Endothelial cell (in vitro differentiated cells): ENCODE results near the gene DYRK1A. TPM values are rescaled to one million over a fixed set of nuclear protein-coding genes. Genes with fewer than 3 reads are reported as not detected.

Experiments
- DNase-seq: peaks from one replicate; pipeline ENCODE4 v3.0.0; 2021; ENCODE audit warnings: low spot score
- H3K27ac Mint-ChIP-seq: one replicate; pipeline ENCODE4 v1.8.0; 2021; ENCODE audit warnings: mixed read lengths, inconsistent platforms; ENCODE audit not compliant: unreplicated experiment
- H3K27me3 Mint-ChIP-seq: one replicate; pipeline ENCODE4 v1.8.0; 2021; ENCODE audit warnings: mild to moderate bottlenecking, moderate library complexity, mixed read lengths, inconsistent platforms; ENCODE audit not compliant: unreplicated experiment
- H3K36me3 Mint-ChIP-seq: one replicate; pipeline ENCODE4 v1.8.0; 2021; ENCODE audit warnings: mild to moderate bottlenecking, low read depth, mixed read lengths, inconsistent platforms; ENCODE audit not compliant: unreplicated experiment
- H3K4me1 Mint-ChIP-seq: one replicate; pipeline ENCODE4 v1.8.0; 2021; ENCODE audit warnings: mild to moderate bottlenecking, mixed read lengths, inconsistent platforms; ENCODE audit not compliant: unreplicated experiment
- H3K4me3 Mint-ChIP-seq: one replicate; pipeline ENCODE4 v1.8.0; 2021; ENCODE audit warnings: mild to moderate bottlenecking, mixed read lengths, inconsistent platforms; ENCODE audit not compliant: unreplicated experiment
- H3K9me3 Mint-ChIP-seq: one replicate; pipeline ENCODE4 v1.8.0; 2021; ENCODE audit warnings: mixed read lengths, inconsistent platforms; ENCODE audit not compliant: unreplicated experiment
- CTCF ChIP-seq: fragments of 200-600 bp; sonication (generic); IDR thresholded peaks from one replicate; pipeline ENCODE4 v1.5.0; 2021; ENCODE audit warnings: antibody characterized with exemption; ENCODE audit not compliant: unreplicated experiment
- total RNA-seq: library from RNA; stranded (reverse); fragmentation: NEBNext Ultra II Directional; extraction: Animal tissue kit (Norgen Biotek cat#: 25700); gene quantifications from one replicate; pipeline ENCODE4 v1.2.1, GENCODE V29; 2021; ENCODE audit not compliant: unreplicated experiment

Gene DYRK1A
- total RNA-seq, 1 donor from 2014 or later = 87.5 TPM

- Mint-ChIP-seq H3K4me1 (peaks cover 57% of the 10 kb centered on the region), H3K36me3 (peaks cover 18% of the 10 kb centered on the region), H3K4me3 (peak overlapping the region; percentile 96), H3K9me3 (no peaks in the 10 kb centered on the region), H3K27ac (peak overlapping the region; percentile 98), H3K27me3 (peaks cover 12% of the 10 kb centered on the region)
- DNase-seq = no peak
- no peak for TF ChIP-seq CTCF
Measured at GRCh38 chr21:37368541-37369279, 2.1 kb downstream of the DYRK1A start.

GRCh38 chr21:37369307-37369854, 2.8 kb downstream of the DYRK1A start:
- H3K9me3 Mint-ChIP-seq = no peaks in the 10 kb centered on the region

GRCh38 chr21:37370152-37371040, 3.8 kb downstream of the DYRK1A start:
- Mint-ChIP-seq H3K4me3 (peak overlapping the region; percentile 96), H3K27ac (peak overlapping the region; percentile 98), H3K4me1 (peaks cover 54% of the 10 kb centered on the region), H3K9me3 (no peaks in the 10 kb centered on the region), H3K36me3 (peaks cover 16% of the 10 kb centered on the region), H3K27me3 (peaks cover 10% of the 10 kb centered on the region)
- DNase-seq = no peak
- TF ChIP-seq CTCF = no peak

More at GRCh38 chr21:37369307-37369854, 2.8 kb downstream of the DYRK1A start:
- Mint-ChIP-seq H3K4me3 (peak overlapping the region; percentile 96), H3K27ac (peak overlapping the region; percentile 98), H3K4me1 (peaks cover 54% of the 10 kb centered on the region), H3K27me3 (peaks cover 12% of the 10 kb centered on the region), H3K36me3 (peaks cover 18% of the 10 kb centered on the region)
- DNase-seq = no peak
- TF ChIP-seq CTCF = no peak

GRCh38 chr21:37371041-37371397, 4.4 kb downstream of the DYRK1A start:
- Mint-ChIP-seq H3K36me3 (peaks cover 13% of the 10 kb centered on the region), H3K9me3 (no peaks in the 10 kb centered on the region), H3K27ac (peak overlapping the region; percentile 98), H3K4me3 (peak overlapping the region; percentile 96), H3K27me3 (peaks cover 7% of the 10 kb centered on the region), H3K4me1 (peaks cover 55% of the 10 kb centered on the region)
- no peak for TF ChIP-seq CTCF
- no peak for DNase-seq
